Dendritic cell treated with granulocyte-macrophage colony-stimulating factor and Interleukin-4, amounts not matched to agents 40 ng/mL and 50 ng/mL, for 4 days (primary cell): ENCODE data around the gene IRS2.

Experiments used
- H3K27ac Mint-ChIP-seq: one replicate; pipeline ENCODE4 v1.8.0; 2022; ENCODE audit warnings: mild to moderate bottlenecking, mixed read lengths
- H3K27me3 Mint-ChIP-seq: one replicate; pipeline ENCODE4 v1.8.0; 2022; ENCODE audit warnings: mild to moderate bottlenecking, mixed read lengths
- H3K36me3 Mint-ChIP-seq: one replicate; pipeline ENCODE4 v1.8.0; 2022; ENCODE audit warnings: low read depth, mixed read lengths
- H3K4me1 Mint-ChIP-seq: one replicate; pipeline ENCODE4 v1.8.0; 2022; ENCODE audit warnings: low read depth, mixed read lengths
- H3K4me3 Mint-ChIP-seq: one replicate; pipeline ENCODE4 v1.8.0; 2022; ENCODE audit warnings: mild to moderate bottlenecking, moderate library complexity, mixed read lengths
- H3K9me3 Mint-ChIP-seq: one replicate; pipeline ENCODE4 v1.8.0; 2022; ENCODE audit warnings: mixed read lengths
- intact Hi-C: fragments of 100-400 bp; cut with micrococcal nuclease; formaldehyde crosslinking; loops from one replicate; pipeline ENCODE4 v1.15.0; 2022

IRS2 gene

DNA sequence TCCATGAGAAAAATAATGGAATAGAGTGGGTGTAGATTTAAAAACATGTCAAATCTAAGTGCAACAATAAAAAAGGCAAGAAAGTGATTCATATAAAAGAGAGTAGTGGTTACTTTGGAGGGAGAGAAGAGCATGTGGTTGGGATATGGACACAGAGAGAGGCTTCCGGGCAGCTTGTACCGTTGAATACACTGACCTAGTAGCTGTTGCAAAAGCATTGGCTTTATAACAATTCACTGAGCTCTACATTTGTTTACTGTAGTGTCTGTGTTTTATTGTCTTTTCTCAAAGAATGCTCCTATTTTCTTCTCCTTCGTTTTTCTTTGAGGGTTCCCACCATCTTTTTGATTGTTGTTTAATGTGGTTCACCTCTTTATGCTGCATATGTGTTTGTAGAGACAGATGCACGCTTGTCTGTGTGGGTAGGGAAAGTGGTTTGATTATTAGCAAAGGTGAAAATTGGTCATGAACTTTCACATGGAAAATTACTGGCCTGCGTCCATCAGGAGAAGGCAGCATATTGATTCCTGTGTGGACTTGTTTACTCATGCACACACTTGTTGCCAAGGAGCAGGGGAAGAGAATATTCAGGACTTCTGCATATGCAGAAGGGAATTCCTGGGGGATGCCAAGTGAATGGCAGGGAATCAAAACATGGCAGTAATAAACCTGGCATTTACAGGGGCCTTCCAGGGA, 29.9 kb upstream of the IRS2 start:
- Mint-ChIP-seq H3K27me3 (peaks cover 18% of the 10 kb centered on the region), H3K36me3 (no peaks in the 10 kb centered on the region), H3K4me3 (no peak overlapping the region), H3K4me1 (no peaks in the 10 kb centered on the region), H3K27ac (no peak overlapping the region), H3K9me3 (no peaks in the 10 kb centered on the region)
- intact Hi-C loops: no loop called here

DNA sequence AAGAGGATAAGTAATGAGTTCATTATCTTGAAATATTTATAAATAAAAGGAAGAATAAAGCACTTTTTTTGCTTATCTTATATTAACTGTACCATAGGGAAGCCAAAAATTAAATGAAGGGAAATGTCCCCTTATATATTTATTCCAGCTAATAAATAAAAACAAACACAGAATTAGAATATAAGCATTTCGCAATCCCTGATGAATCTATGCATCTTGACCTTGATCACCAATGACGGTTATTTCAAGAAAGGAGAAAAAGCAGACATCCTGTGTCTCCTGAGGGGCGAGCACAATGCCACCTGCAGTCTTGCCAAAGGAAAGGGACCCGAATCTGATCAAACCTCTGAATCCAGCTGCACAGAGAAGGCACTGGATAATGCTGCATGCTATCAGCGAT, 29.3 kb upstream of the IRS2 start:
- Mint-ChIP-seq H3K4me3 (no peak overlapping the region), H3K36me3 (no peaks in the 10 kb centered on the region), H3K27me3 (peaks cover 14% of the 10 kb centered on the region), H3K9me3 (no peaks in the 10 kb centered on the region), H3K27ac (no peak overlapping the region), H3K4me1 (no peaks in the 10 kb centered on the region)
- intact Hi-C loops: no loop called here

DNA sequence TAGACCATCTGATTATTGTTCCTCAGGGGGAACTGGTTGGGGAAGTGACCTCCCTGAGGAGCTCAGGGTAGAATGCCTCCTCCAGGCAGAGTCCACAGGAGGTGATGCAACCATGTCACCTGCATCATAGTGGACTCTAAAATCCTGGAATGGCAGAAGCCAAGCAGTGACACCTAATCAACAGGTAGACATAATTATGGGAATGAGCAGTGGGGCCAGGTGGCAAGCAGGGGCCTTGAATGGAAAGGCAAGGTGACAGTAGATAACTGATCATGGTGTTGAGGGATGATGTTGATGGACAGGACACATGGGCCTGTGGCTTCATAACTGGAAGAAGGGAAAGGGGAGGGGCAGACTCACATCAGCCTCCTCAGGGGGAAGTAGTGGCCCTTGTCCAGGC, 27.3 kb upstream of the IRS2 start:
- Mint-ChIP-seq H3K36me3 (no peaks in the 10 kb centered on the region), H3K4me1 (no peaks in the 10 kb centered on the region), H3K27me3 (peaks cover 10% of the 10 kb centered on the region), H3K27ac (no peak overlapping the region), H3K4me3 (no peak overlapping the region), H3K9me3 (no peaks in the 10 kb centered on the region)
- intact Hi-C loops: no loop called here

- Mint-ChIP-seq H3K27me3 (peaks cover 7% of the 10 kb centered on the region), H3K36me3 (no peaks in the 10 kb centered on the region), H3K4me3 (no peak overlapping the region)
Observed at GRCh38 chr13:109812382-109812781, 26.0 kb upstream of the IRS2 start.

GRCh38 chr13:109810761-109811510, 24.6 kb upstream of the IRS2 start:
- H3K36me3 Mint-ChIP-seq: no peaks in the 10 kb centered on the region
- no peak overlapping the region for H3K4me3 Mint-ChIP-seq
- no peaks in the 10 kb centered on the region for H3K9me3 Mint-ChIP-seq
- no peak overlapping the region for H3K27ac Mint-ChIP-seq
- intact Hi-C loops: no loop called here
- H3K4me1 Mint-ChIP-seq: no peaks in the 10 kb centered on the region
- peaks cover 7% of the 10 kb centered on the region for H3K27me3 Mint-ChIP-seq

More at GRCh38 chr13:109812382-109812781, 26.0 kb upstream of the IRS2 start:
- intact Hi-C loops: no loop called here
- Mint-ChIP-seq H3K27ac (no peak overlapping the region), H3K4me1 (no peaks in the 10 kb centered on the region), H3K9me3 (no peaks in the 10 kb centered on the region)

DNA sequence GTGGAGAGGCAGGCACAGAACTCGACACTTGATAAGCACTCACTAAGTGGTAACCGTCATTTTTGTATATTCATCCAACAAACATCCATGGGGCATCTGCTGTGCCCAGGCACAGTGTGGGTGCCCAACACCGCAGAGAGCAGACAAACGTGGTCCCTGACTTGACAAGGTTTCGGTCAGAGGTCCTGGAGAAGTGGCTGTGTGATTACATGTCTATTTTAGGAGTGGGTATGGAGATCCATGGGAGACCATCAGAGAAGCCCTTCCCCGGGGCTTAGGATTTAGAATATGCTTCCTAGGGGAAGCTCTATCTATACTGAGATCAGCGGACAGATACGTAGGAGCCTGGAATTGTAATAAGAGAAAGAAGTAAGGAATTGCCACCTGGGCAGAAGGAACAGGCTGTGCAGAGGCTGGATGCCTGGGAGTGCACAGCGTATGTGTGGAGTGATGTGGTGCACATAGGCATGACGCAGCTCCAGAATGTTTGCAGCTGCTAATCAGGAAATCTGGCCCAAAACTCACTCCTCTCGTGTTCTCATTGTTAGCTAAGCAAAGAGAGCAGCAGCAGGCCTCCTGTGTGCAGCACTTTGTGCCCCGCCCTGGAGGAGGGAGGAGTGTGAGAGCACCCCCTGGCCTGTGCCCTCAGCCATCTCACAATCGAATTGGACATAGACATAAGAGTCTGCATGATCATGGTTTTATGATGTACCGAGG, 23.0 kb upstream of the IRS2 start:
- H3K9me3 Mint-ChIP-seq: no peaks in the 10 kb centered on the region

GRCh38 chr13:109807345-109807744, 21.0 kb upstream of the IRS2 start:
- Mint-ChIP-seq H3K4me3 (no peak overlapping the region), H3K9me3 (no peaks in the 10 kb centered on the region), H3K4me1 (no peaks in the 10 kb centered on the region), H3K36me3 (no peaks in the 10 kb centered on the region), H3K27me3 (peaks cover 12% of the 10 kb centered on the region), H3K27ac (no peak overlapping the region)
- intact Hi-C loops: no loop called here

More for the DNA sequence above, 23.0 kb upstream of the IRS2 start:
- no peak overlapping the region for H3K4me3 Mint-ChIP-seq
- peaks cover 11% of the 10 kb centered on the region for H3K27me3 Mint-ChIP-seq
- H3K27ac Mint-ChIP-seq: no peak overlapping the region
- no peaks in the 10 kb centered on the region for H3K4me1 Mint-ChIP-seq
- no peaks in the 10 kb centered on the region for H3K36me3 Mint-ChIP-seq
- intact Hi-C loops: no loop called here

- intact Hi-C loops: no loop called here
- Mint-ChIP-seq H3K4me3 (no peak overlapping the region), H3K27ac (no peak overlapping the region), H3K9me3 (no peaks in the 10 kb centered on the region), H3K4me1 (no peaks in the 10 kb centered on the region), H3K27me3 (peaks cover 17% of the 10 kb centered on the region), H3K36me3 (no peaks in the 10 kb centered on the region)
Observed at GRCh38 chr13:109804654-109805053, 18.3 kb upstream of the IRS2 start.

- Mint-ChIP-seq H3K4me1 (no peaks in the 10 kb centered on the region), H3K27ac (no peak overlapping the region), H3K36me3 (no peaks in the 10 kb centered on the region), H3K27me3 (peaks cover 17% of the 10 kb centered on the region), H3K4me3 (no peak overlapping the region), H3K9me3 (no peaks in the 10 kb centered on the region)
- intact Hi-C loops: no loop called here
Observed at GRCh38 chr13:109803825-109804224, 17.4 kb upstream of the IRS2 start.

- no peak overlapping the region for H3K27ac Mint-ChIP-seq
- H3K36me3 Mint-ChIP-seq: no peaks in the 10 kb centered on the region
- peaks cover 19% of the 10 kb centered on the region for H3K27me3 Mint-ChIP-seq
- H3K9me3 Mint-ChIP-seq: no peaks in the 10 kb centered on the region
- no peaks in the 10 kb centered on the region for H3K4me1 Mint-ChIP-seq
- H3K4me3 Mint-ChIP-seq: no peak overlapping the region
- intact Hi-C loops: no loop called here
Observed at GRCh38 chr13:109802936-109803335, 16.6 kb upstream of the IRS2 start.

DNA sequence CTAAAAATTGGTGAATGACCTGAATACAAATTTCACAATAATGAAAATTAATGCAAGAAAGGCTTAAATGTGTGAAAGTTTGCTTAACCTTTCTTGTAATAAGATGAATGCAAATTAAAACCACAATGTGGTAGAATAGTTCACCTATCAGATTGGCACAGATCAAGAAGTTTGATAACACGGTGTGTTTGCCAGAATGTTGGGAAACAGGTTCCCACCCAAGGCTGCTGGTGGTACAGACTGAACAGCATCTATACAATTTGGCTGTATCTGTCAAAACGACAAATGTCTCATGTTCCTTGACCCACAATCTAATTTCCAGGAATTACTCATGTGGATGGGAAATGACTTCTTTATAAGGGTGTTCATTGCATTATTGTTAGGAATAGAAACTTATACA, 8.6 kb upstream of the IRS2 start:
- H3K36me3 Mint-ChIP-seq: no peaks in the 10 kb centered on the region
- intact Hi-C loops: loop anchor here (10.0 kb wide), 1 partner anchor 320 kb away; no protein-coding TSS in a partner anchor

GRCh38 chr13:109794095-109794494, 7.7 kb upstream of the IRS2 start:
- peaks cover 14% of the 10 kb centered on the region for H3K4me1 Mint-ChIP-seq
- no peak overlapping the region for H3K4me3 Mint-ChIP-seq
- no peaks in the 10 kb centered on the region for H3K36me3 Mint-ChIP-seq
- intact Hi-C loops: loop anchor here (10.0 kb wide), 1 partner anchor 321 kb away; no protein-coding TSS in a partner anchor
- peaks cover 17% of the 10 kb centered on the region for H3K27me3 Mint-ChIP-seq
- no peak overlapping the region for H3K27ac Mint-ChIP-seq
- no peaks in the 10 kb centered on the region for H3K9me3 Mint-ChIP-seq

More for the DNA sequence above, 8.6 kb upstream of the IRS2 start:
- H3K9me3 Mint-ChIP-seq: no peaks in the 10 kb centered on the region
- peaks cover 17% of the 10 kb centered on the region for H3K27me3 Mint-ChIP-seq
- no peak overlapping the region for H3K4me3 Mint-ChIP-seq
- no peak overlapping the region for H3K27ac Mint-ChIP-seq
- peaks cover 9% of the 10 kb centered on the region for H3K4me1 Mint-ChIP-seq

DNA sequence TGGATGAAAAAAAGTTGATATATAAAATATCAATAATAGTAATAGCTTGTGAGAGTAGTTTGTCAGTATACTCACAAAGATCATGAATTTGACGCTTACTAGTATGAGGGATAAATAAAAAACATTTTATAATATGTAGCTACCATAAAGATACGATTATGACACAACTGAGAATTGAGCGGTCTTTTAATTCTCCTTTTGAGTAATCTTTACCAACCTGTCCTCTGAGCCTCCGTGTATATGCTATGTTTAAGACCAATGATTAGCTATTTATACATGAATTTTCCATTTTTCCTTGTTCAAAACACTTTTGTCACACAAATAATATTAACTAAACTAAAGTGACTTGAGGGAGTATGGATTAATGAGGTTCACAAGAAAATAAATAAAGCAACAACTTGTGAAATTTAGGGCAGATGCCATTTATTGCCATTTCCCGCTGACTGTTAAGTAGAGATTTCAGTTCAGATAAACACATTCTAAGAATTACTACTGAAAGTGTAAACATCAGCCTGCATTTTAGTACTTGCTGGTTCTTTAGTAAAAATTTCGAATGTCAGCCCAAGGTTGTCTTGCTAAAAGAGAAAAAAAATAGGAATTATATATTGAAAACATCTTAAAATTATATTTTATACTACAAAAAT, 6.2 kb upstream of the IRS2 start:
- no peaks in the 10 kb centered on the region for H3K36me3 Mint-ChIP-seq
- no peaks in the 10 kb centered on the region for H3K9me3 Mint-ChIP-seq
- intact Hi-C loops: loop anchor here (2.0 to 10.0 kb wide), 2 partner anchors 322 to 648 kb away; no protein-coding TSS in a partner anchor
- no peak overlapping the region for H3K27ac Mint-ChIP-seq
- no peak overlapping the region for H3K4me3 Mint-ChIP-seq
- H3K4me1 Mint-ChIP-seq: peaks cover 26% of the 10 kb centered on the region
- H3K27me3 Mint-ChIP-seq: peaks cover 13% of the 10 kb centered on the region
